ENCODE results near the gene DCTD. TPM values are rescaled to one million over a fixed set of nuclear protein-coding genes. Genes with fewer than 3 reads are reported as not detected.

DCTD gene
- total and polyA plus RNA-seq, 4 donors: 36.9 to 52.9 (median 44.7) TPM

DNA sequence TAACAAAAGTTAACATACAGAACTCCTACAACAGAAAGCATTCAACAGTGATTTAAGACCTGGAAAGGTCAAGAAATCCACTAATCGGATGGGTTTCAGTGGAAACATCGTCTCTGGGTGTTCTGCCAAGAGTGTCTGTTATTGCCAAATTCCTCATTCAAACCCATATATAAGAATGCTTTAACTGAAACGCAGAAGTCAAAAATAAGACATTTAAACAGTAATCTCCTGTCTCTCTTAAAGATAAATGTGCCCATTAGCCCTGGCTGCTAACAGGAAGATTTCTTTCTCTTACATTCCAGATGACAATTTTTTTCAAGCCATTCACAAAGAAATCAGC is 31.5 kb downstream of the DCTD start:
- H3K9me3 ChIP-seq (ENCODE audit: control insufficient read depth in 4 of 4, low read length in 3 of 4): peaks cover 0 to 10% (median 2%) of the 10 kb centered on the region in 4 donors
- no peak overlapping the region for H3K27ac ChIP-seq (ENCODE audit: low read depth in 1 of 2, low read length in 2 of 2)
- no peak for DNase-seq (ENCODE audit: low spot score)
- no peaks in the 10 kb centered on the region for H3K27me3 ChIP-seq (ENCODE audit: control insufficient read depth in 4 of 4, insufficient read depth in 4 of 4, low read length in 3 of 4)
- peaks cover 0 to 12% (median under 1%) of the 10 kb centered on the region in 4 donors for H3K4me1 ChIP-seq (ENCODE audit: control insufficient read depth in 4 of 4, insufficient read depth in 4 of 4, low read length in 3 of 4)
- no peak overlapping the region for H3K9ac ChIP-seq (ENCODE audit: low read depth in 1 of 2, low read length in 2 of 2)
- no peak for TF ChIP-seq JUND (IDR thresholded peaks at IDR 0.05)
- TF ChIP-seq YY1 (IDR thresholded peaks at IDR 0.05): no peak
- no peak for TF ChIP-seq FOXA2 (IDR thresholded peaks at IDR 0.05)
- TF ChIP-seq, protein P1, sequence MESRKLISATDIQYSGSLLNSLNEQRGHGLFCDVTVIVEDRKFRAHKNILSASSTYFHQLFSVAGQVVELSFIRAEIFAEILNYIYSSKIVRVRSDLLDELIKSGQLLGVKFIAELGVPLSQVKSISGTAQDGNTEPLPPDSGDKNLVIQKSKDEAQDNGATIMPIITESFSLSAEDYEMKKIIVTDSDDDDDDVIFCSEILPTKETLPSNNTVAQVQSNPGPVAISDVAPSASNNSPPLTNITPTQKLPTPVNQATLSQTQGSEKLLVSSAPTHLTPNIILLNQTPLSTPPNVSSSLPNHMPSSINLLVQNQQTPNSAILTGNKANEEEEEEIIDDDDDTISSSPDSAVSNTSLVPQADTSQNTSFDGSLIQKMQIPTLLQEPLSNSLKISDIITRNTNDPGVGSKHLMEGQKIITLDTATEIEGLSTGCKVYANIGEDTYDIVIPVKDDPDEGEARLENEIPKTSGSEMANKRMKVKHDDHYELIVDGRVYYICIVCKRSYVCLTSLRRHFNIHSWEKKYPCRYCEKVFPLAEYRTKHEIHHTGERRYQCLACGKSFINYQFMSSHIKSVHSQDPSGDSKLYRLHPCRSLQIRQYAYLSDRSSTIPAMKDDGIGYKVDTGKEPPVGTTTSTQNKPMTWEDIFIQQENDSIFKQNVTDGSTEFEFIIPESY (IDR thresholded peaks at IDR 0.05): no peak
- peaks cover 14 to 44% (median 34%) of the 10 kb centered on the region in 4 donors for H3K36me3 ChIP-seq (ENCODE audit: control insufficient read depth in 4 of 4, insufficient read depth in 3 of 4, low read depth in 1 of 4, low read length in 3 of 4)
- no peak overlapping the region for H3K4me3 ChIP-seq (ENCODE audit: low read depth in 1 of 3, low read length in 3 of 3)
- 84% methylated on average over 3 of the region's 3 CpGs for WGBS

GRCh38 chr4:182885022-182885737 is 32.0 kb downstream of the DCTD start:
- Histone ChIP-seq H3K27me3 (ENCODE audit: control insufficient read depth in 4 of 4, insufficient read depth in 4 of 4, low read length in 3 of 4) (no peaks in the 10 kb centered on the region), H3K4me1 (ENCODE audit: control insufficient read depth in 4 of 4, insufficient read depth in 4 of 4, low read length in 3 of 4) (peaks cover 0 to 12% (median 3%) of the 10 kb centered on the region in 4 donors), H3K27ac (ENCODE audit: low read depth in 1 of 2, low read length in 2 of 2) (no peak overlapping the region), H3K4me3 (ENCODE audit: low read depth in 1 of 3, low read length in 3 of 3) (peak overlapping the region in 1 of 3 donors; percentile 26), H3K36me3 (ENCODE audit: control insufficient read depth in 4 of 4, insufficient read depth in 3 of 4, low read depth in 1 of 4, low read length in 3 of 4) (peaks cover 9 to 38% (median 29%) of the 10 kb centered on the region in 4 donors), H3K9ac (ENCODE audit: low read depth in 1 of 2, low read length in 2 of 2) (no peak overlapping the region), H3K9me3 (ENCODE audit: control insufficient read depth in 4 of 4, low read length in 3 of 4) (peaks cover 0 to 10% (median 2%) of the 10 kb centered on the region in 4 donors)
- DNase-seq (ENCODE audit: low spot score): no peak
- WGBS: 98% methylated on average over 3 of the region's 3 CpGs
- TF ChIP-seq YY1 (IDR thresholded peaks at IDR 0.05) (no peak), NR2F2 (IDR thresholded peaks at IDR 0.05) (no peak), RXRA (IDR thresholded peaks at IDR 0.05) (no peak), FOXA2 (IDR thresholded peaks at IDR 0.05) (no peak), TAF1 (conservative IDR thresholded peaks at IDR 0.05) (no peak), SP1 (IDR thresholded peaks at IDR 0.05) (no peak), FOXA1 (IDR thresholded peaks at IDR 0.05) (no peak), EGR1 (IDR thresholded peaks at IDR 0.05; ENCODE audit: low read depth in 2 of 2) (no peak), JUND (IDR thresholded peaks at IDR 0.05) (no peak), GABPA (IDR thresholded peaks at IDR 0.05 in 1 of 2, conservative IDR thresholded peaks at IDR 0.05 in 1 of 2) (no peak)

DNA sequence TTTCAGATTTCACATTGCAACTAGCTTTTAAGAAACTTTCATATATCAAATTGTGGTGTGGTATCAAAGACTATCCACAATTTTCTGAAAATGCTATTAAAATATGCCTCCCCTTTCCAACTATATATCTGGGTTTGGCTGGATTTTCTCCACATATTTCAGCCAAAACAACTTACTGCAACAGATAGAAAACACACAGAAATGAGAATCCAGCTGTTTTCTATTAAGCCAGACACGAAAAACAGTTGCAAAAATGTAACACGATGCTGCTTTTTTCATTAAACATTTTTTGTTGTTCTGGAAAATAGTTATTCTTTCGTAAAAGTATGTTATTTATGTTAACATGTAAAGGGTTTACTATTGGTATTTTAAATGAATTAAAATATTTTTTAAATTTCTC is 33.1 kb downstream of the DCTD start:
- 95% methylated on average over 3 of the region's 3 CpGs for WGBS
- DNase-seq (ENCODE audit: low spot score): no peak
- no peak overlapping the region for H3K9ac ChIP-seq (ENCODE audit: low read depth in 1 of 2, low read length in 2 of 2)

More for the DNA sequence above, 33.1 kb downstream of the DCTD start:
- H3K36me3 ChIP-seq (ENCODE audit: control insufficient read depth in 4 of 4, insufficient read depth in 3 of 4, low read depth in 1 of 4, low read length in 3 of 4): peaks cover 9 to 28% (median 19%) of the 10 kb centered on the region in 4 donors
- no peak overlapping the region for H3K27ac ChIP-seq (ENCODE audit: low read depth in 1 of 2, low read length in 2 of 2)
- peaks cover 0 to 10% (median 2%) of the 10 kb centered on the region in 4 donors for H3K9me3 ChIP-seq (ENCODE audit: control insufficient read depth in 4 of 4, low read length in 3 of 4)
- no peak overlapping the region for H3K4me3 ChIP-seq (ENCODE audit: low read depth in 1 of 3, low read length in 3 of 3)
- TF ChIP-seq REST (IDR thresholded peaks at IDR 0.05) (no peak), EGR1 (IDR thresholded peaks at IDR 0.05; ENCODE audit: low read depth in 2 of 2) (no peak), HNF4G (IDR thresholded peaks at IDR 0.05) (no peak), TAF1 (conservative IDR thresholded peaks at IDR 0.05) (no peak), MAX (IDR thresholded peaks at IDR 0.05) (no peak)
- TF ChIP-seq, protein P1 (IDR thresholded peaks at IDR 0.05): no peak
- H3K4me1 ChIP-seq (ENCODE audit: control insufficient read depth in 4 of 4, insufficient read depth in 4 of 4, low read length in 3 of 4): peaks cover 0 to 12% (median 3%) of the 10 kb centered on the region in 4 donors
- H3K27me3 ChIP-seq (ENCODE audit: control insufficient read depth in 4 of 4, insufficient read depth in 4 of 4, low read length in 3 of 4): no peaks in the 10 kb centered on the region

Data from liver (tissue), 9 donors.